HT-29 (cell line): Measurements from ENCODE around the gene DGKI. TPM values are rescaled to one million over a fixed set of nuclear protein-coding genes. Genes with fewer than 3 reads are reported as not detected.
A peak's percentile ranks its signal among the peaks of the same experiment; 100 is the strongest.
"Not testable (repeated sequence)": the region's sequence is repeated elsewhere in the genome, so short reads cannot be mapped to it uniquely, and the experiment has no call there.

ENCODE experiments used
- DNase-seq: peaks from one replicate; pipeline ENCODE4 v3.0.0-alpha.2; 2015; ENCODE audit warnings: low spot score
- total RNA-seq: library from RNA; depleted of rRNA; stranded (reverse); fragments of >200 nt; shearing (Covaris generic); gene quantifications from 2 replicates; pipeline ENCODE4 v1.2.3, GENCODE V29; 2014

Gene DGKI
- total RNA-seq, 1 experiment from 2014 or later, result not detected

GRCh38 chr7:137475966-137476365 lies 370.8 kb downstream of the DGKI start:
- no peak for DNase-seq

- no peak for DNase-seq
These were observed 372.2 kb downstream of the DGKI start for GRCh38 chr7:137474540-137475026.

- no peak for DNase-seq
These were observed 375.6 kb downstream of the DGKI start for GRCh38 chr7:137471128-137471527.

DNA sequence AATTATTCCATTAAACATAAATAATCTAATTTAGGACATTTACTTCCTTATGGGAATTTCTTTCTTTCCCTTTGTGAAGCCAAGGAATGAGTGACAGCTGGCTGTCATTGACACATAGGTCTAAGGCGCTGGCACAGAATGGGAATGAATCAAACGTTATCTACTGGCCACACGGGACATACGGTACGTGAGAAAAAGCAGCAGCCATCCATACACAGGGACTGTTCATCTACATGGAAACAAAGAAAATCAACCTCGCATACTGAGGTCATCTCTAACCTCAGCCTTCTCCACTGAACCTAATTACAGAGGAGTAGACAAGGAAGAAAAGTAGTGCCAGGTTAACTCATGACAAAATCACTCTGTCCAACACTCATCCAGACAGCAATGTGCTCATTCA lies 376.9 kb downstream of the DGKI start:
- DNase-seq, result no peak

DNA sequence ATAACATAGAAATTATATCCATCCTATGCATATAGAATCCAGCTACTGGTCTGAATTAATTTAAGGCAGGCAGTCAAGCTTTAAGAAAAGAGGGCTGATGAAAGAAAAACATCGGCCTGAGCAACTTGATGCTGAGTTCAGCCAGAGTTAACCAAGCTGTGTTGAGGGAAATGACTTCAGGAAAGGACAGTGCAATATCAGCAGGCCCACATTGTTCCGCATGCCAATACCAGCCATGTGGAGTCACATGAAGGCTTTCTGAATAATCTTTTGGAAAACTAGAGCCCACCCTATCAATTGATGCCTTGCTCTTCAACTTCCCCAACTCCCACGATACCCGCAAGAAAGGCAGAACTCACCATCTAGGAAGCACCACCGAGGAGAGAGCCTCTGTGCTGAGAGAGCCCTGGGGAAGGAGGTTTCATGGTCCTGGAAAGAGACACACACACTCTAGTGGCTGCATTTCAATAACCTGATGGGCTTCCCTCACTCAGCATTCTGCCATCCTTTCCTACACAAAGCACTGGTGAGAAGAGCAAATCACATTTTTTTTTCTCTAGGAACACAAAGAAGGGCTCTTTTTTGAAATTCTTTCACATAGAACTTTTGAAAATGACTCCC lies 377.5 kb downstream of the DGKI start:
- DNase-seq, result no peak

DNA sequence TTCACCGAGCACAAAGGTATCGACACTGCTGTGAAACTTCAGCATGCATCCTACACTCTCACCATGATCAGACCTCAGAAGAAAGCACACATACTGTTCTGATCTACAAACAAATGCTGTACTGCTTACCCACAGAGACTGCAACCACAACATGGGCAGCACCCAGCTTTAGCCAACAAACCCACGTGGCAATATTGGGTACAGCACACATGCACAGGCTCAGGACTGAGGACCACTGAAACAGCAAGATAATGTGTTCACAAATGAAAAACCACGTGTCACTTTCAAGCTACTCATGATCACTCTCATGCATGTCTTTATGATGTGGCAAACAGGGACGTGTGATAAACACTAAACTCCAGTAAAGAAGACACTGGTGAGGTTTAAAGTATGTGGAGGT lies 383.9 kb downstream of the DGKI start:
- no peak for DNase-seq

DNA sequence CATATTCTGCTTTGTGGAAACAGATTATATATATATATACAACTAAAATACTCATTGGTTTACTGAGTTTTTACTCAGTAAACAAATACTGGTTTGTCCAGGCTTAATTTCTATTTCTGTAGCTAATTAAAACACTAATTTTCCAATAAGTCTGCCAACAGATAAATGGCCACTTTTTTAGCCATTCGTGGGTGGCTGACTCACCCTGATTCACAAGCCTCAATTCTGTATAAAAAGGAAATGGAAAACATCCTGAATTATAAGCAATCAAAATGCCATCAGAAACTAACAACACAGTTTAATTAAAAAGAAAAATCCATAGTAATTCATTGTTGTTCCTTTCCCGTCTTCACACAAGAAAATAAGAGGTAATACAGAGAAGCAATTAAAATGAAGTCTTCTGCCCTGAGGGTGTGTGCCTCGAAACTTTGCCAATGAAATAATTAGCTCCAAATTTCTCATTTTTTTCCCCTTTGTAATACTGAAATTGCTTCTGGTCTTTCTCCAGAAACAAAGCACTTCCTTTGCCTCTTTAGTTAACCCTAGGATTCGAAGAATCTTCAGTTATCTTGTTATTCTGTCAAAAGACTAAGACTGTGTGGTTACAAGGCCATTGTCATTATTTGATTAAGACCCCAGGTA lies 384.6 kb downstream of the DGKI start:
- DNase-seq, result no peak

DNA sequence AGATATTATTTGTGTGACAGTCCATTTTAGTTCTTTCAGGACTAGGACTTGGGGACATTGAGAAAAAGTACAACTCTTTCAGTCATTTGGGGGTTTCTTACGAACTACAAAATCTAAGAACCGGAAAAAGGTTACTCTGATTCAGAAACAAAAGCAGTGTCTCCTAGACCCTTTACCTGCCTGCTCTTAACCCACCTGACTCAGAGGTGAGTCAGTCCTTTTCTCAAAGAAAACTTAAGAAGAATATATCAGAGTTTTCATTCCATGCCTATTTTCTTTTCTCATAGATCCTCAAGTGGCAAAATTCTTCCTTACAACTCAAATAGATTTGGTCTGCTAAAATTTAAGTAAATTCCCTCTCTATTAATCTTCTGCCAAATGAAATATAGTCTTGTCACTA lies 388.4 kb downstream of the DGKI start:
- DNase-seq, result no peak

DNA sequence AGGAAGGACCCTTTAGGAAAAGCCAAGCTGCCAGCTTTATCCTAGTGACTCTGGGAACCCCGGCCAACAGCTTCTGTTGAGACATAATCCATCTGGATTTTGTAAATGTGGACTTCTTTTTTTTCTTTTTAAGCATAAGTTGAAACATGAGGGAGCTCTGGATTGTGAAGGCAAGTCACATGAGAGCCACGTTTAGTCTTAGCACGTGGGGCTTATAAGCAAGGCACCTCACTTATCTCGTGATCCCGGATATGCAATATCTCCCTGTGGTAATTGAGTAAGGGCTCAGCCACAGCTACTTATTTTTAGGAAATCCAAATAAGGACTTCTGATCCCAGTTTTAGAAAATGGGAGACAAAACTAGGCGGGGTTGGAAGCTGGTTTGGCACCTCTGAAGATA lies 392.0 kb downstream of the DGKI start:
- DNase-seq, result no peak

DNA sequence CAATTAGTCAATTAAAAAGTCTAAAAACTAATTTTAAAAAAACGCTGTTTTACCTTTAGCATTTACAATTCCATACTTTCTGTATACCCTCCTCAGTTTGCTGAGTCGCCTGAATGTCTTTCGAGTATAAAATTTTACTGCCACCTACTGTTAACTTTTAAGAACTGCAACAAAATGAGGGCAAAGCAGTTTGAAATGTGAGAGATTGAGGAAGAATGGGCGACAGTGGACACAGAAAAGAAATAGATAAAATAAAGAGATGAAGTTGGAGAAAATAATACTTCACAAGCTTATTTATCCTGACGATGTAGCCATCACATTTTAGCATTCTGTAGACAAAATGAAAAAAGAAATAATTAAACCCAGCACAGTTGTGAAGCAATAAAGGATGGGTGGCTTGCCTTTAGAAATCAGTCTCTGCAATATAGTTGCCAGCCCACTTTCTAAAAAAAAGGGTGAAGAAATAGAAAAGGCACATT lies 392.5 kb downstream of the DGKI start:
- peak; percentile 68 for DNase-seq

- no peak for DNase-seq
These were observed 393.4 kb downstream of the DGKI start for GRCh38 chr7:137453356-137453755.

- no peak for DNase-seq
These were observed 397.8 kb downstream of the DGKI start for GRCh38 chr7:137449016-137449415.

GRCh38 chr7:137448572-137448971 lies 398.2 kb downstream of the DGKI start:
- not testable (repeated sequence) for DNase-seq

DNA sequence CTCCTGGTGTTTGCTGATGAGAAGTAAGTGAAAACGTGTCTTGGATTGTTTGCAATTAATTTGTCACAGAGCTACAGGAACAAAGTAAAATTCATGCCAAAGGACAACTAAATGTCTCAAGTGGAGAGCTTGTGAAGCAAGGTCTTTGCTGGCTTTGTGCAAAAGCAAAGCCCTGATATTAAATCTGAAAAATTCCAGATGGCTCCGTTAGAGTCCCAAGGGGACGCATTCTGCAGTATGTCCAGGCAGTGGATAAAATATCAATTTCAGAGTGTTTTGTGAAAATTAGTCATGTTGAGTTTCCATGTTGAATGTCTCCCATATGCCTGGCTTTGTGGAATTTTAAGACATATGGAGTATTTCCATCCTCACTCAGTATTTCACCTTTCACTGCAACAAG lies 400.7 kb downstream of the DGKI start:
- DNase-seq, result no peak

DNA sequence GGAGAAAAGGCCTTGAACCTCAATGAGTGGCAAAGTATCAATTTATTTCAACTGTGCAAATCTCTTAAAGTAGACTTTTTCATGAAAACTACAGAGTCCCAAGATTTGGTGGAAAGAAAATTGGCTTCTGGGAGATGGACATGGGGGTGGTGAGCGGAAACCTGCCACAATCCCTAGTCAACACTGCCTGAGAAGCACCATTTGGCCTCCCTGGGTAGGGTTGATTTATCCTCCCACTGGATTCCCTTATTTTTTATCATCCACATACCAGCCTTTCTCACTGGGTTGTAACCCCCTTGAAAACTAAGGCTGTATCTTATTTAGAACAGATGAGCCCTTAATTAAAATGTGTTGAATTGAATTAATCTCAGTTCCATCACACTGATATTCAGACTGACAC lies 401.5 kb downstream of the DGKI start:
- DNase-seq, result no peak

DNA sequence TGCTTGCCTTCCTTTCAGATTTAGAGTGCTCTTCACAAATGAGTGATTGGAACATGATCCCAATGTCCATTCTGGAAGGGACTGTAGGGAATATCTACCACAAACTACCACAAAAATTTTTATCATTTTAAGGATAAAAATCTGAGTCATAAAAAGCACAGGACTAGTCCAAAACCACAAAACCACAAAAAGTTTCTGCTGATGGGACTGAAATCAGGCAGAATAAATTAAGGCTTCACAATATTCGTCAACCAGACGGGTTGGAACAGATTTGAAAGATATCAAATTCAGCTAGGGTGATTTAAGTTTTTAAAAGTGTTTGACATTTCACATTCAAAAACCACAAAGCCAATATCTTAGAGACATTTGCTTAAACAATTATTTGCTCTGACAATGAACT lies 403.2 kb downstream of the DGKI start:
- no peak for DNase-seq

DNA sequence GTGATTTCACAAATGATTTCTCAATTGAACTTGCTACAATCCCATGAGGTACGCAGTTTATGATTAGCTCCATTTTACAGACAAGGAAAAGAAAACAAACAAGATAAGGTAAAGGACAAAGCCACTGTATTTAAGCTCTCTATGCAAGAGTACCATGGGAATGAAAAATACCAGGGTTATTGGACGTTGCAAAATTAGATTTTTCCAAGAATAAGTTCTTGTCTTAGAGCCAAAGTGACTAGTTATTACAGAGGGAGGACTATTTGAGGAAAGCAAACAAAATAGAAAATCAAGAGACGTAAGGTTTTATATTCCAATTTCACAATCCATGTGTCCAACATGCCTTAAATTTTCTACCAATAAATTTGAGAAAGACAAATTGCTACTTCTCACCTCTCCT lies 405.3 kb downstream of the DGKI start:
- no peak for DNase-seq

GRCh38 chr7:137439829-137440825 lies 406.6 kb downstream of the DGKI start:
- no peak for DNase-seq

DNA sequence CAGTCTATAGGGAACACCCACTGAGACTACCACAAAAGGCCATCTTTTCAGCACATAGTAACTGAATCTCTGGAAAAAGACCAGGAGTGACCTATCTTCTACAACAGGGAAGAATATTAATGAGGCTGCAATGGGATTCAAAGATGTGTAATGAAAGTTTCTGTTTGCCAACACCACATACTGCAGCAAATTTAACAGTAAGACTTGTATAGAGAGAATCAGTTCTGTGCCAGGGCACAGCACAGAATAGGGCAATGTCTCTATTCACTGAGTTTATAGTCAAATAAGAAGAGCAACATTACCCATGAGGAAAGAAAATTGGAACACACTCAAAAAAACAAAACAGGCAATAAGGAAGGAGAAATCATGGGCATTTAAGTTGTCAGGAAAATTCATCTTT lies 411.8 kb downstream of the DGKI start:
- DNase-seq, result no peak

DNA sequence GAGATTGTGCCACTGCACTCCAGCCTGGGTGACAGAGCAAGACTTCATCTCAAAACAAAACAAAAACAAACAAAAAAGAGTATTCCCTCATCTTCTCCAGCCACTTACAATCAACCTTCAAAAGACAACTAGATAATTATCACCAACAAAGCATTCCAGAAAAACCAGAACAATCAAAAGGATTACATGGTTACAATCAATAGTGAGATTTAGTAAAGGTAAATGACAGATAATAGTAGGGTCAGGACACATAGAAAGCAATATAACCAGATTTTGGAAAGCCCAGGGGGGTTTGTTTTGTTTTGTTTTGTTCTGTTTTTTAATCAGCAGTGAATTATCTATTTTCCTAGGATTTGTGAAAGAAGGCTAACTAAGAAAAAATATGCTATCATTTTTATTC lies 412.2 kb downstream of the DGKI start:
- no peak for DNase-seq

GRCh38 chr7:137423321-137423720 lies 423.5 kb downstream of the DGKI start:
- no peak for DNase-seq

DNA sequence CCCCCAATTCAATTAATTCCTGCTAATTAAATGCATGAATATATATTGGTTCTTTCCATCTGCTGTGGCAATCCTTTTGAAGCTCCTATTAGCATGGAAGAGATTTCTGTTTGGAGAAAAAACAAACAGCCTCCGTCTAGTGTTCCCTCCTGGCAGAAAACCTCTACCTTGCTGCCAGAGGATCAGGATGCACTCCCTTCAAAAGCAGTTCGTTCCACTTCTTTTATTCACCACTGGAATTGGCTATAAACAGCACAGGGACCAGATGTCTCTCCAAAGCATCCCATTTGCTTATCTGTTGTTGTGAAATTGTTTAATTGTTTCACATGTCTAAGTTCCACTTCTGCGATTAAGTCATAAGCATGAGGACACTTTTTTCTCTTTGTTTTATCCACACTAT lies 425.4 kb downstream of the DGKI start:
- DNase-seq, result no peak
